Measurements from ENCODE around the gene NSG1.

NSG1 gene

GRCh38 chr4:4422856-4423499 lies 36.1 kb downstream of the NSG1 start:
- TF ChIP-seq ZNF274 (IDR thresholded peaks at IDR 0.05; ENCODE audit: low read depth, low read length), result no peak
- H3K4me3 ChIP-seq (ENCODE audit: low read length), result no peak overlapping the region

DNA sequence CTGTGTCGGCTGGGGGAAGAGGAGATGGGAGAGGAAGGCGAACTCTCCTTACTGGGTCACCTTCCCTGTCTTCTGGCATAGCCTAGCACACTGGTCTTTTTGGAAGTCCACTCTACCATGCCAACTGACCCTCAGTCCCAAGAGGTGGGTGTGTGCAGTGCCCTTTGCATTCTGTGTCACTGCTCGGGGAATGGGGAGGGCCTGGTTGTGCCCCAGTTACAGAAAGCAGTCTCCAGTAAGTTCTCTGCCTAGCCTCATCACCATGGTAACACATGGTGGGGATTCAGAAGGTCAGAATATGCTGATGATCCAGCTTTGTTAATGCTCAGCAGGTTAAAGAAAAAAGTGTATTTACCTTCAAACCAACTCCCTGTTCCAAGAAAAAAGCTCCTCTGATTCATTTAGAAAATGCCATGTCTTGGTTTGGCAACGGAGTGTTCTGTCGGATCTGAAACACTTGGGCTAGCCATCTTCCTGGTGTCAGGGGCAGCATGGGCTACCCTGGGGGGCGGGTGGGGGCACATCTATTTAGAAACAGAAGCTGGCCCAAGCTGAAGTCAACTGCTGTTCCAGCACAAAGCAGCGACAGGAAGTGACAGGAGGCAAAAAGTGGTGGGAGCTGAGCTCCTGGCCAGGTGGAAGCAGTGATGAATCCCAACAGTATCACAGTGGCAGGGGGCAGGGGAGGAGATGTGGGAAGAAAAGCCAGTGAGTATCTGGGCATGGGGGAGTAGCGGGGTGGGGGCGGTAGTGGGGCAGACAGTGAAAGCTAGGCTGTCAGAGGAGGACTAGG lies 37.0 kb downstream of the NSG1 start:
- TF ChIP-seq ZNF274 (IDR thresholded peaks at IDR 0.05; ENCODE audit: low read depth, low read length), result no peak
- no peak overlapping the region for H3K4me3 ChIP-seq (ENCODE audit: low read length)

GRCh38 chr4:4424499-4425115 lies 37.7 kb downstream of the NSG1 start:
- TF ChIP-seq ZNF274 (IDR thresholded peaks at IDR 0.05; ENCODE audit: low read depth, low read length), result no peak

GRCh38 chr4:4425119-4425690 lies 38.3 kb downstream of the NSG1 start:
- no peak overlapping the region for H3K4me3 ChIP-seq (ENCODE audit: low read length)
- no peak for TF ChIP-seq ZNF274 (IDR thresholded peaks at IDR 0.05; ENCODE audit: low read depth, low read length)

More at GRCh38 chr4:4424499-4425115, 37.7 kb downstream of the NSG1 start:
- no peak overlapping the region for H3K4me3 ChIP-seq (ENCODE audit: low read length)

DNA sequence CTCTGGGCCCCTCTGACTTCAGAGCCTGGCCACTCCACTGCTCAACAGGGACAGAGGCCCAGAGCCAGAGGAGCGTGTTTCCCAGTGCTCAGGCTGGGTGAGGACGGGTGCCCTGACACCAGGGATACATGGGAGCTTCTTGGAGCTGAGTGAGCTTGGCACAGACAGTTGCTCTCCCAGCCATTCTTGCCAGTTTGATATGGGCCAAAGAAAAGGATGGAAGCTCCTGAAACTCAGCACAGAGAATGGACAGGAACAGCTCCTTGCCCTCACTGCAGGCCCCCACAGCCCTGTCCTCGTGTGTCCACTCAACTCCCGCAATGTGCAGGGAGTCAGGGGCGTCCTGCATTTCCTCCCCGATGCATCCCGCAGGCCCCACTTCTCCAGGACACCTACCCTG lies 38.8 kb downstream of the NSG1 start:
- no peak overlapping the region for H3K4me3 ChIP-seq (ENCODE audit: low read length)
- TF ChIP-seq ZNF274 (IDR thresholded peaks at IDR 0.05; ENCODE audit: low read depth, low read length), result no peak

- no peak for TF ChIP-seq ZNF274 (IDR thresholded peaks at IDR 0.05; ENCODE audit: low read depth, low read length)
- no peak overlapping the region for H3K4me3 ChIP-seq (ENCODE audit: low read length)
Measured at GRCh38 chr4:4426511-4427120, 39.7 kb downstream of the NSG1 start.

- no peak overlapping the region for H3K4me3 ChIP-seq (ENCODE audit: low read length)
- no peak for TF ChIP-seq ZNF274 (IDR thresholded peaks at IDR 0.05; ENCODE audit: low read depth, low read length)
Measured at GRCh38 chr4:4427121-4427870, 40.4 kb downstream of the NSG1 start.

- TF ChIP-seq ZNF274 (IDR thresholded peaks at IDR 0.05; ENCODE audit: low read depth, low read length), result no peak
- H3K4me3 ChIP-seq (ENCODE audit: low read length), result no peak overlapping the region
Measured at GRCh38 chr4:4427886-4428285, 41.0 kb downstream of the NSG1 start.

DNA sequence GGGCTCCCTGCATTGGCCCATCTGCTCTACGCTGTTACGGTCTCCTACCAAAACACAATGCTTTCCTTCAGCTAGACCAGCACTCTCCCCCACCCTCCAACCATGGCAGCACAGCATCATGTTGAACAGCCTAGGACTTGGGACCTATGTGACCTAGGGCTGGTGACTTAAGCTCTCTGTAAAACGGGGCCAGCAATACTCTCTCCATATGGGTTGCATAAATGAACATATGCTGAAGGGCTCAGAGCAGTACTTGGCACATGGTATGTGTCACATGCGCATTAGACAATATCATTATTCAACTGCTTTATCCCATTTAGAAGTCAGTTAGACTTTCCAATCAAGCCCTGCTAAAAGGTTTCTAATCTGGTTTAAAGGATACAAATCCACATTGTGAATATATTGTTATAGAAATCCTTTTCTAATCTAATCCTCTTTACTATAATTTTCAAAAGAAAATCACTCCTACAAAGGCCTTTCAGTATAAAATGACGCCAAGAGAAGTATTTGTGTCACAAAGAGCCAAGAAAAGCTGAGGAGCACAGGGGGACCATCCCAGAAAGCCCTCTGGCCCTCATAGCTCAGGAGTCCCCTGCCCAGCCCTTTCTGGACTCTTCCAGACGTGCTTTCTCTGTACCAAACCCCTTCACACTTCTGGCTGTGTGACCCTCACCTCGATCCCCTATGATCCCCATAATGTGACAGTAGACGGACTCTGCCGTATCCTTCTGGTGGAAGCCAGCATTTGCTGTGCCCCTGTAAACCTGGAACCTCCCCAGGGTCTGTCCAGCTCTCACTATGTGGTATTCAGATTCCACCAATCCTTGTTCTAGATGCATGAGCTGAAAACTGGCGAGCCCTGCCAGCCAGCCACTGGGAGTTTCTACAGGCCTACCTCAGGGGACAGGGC lies 42.3 kb downstream of the NSG1 start:
- H3K4me3 ChIP-seq (ENCODE audit: low read length), result no peak overlapping the region
- TF ChIP-seq ZNF274 (IDR thresholded peaks at IDR 0.05; ENCODE audit: low read depth, low read length), result no peak

DNA sequence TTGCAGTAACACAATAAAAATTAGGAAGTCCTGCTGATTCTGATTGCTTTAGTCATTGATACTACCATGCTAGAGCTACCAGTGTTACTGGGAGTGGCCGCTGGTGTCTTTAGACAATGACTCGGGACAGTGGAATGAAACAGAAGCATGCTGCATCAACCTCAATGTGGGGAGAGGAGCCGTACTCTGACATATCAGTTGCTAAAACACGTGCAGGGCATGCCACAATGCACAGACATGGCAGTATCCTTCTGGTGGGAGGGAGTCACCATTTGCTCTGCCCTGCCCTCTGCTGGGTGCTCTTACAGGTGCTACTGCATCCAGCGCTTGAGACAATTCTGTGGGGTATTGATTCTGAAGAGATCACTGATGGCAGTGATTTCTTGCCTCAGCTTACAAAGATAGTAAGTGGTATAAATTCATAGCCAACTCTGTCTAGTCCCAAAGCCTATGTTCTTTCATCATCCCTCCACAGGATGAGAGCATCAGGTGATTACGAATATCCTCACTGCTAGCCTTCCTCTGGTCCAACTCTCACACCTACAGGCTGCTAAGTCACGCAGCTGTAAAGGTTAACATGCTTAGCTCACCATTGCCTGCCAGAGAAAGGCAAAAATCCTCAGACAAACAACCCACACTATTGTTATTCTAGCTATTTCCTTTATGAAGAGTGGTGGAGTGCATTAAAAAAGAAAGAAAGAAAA lies 43.7 kb downstream of the NSG1 start:
- H3K4me3 ChIP-seq (ENCODE audit: low read length), result no peak overlapping the region
- no peak for TF ChIP-seq ZNF274 (IDR thresholded peaks at IDR 0.05; ENCODE audit: low read depth, low read length)

GRCh38 chr4:4432341-4433125 lies 45.6 kb downstream of the NSG1 start:
- no peak for TF ChIP-seq ZNF274 (IDR thresholded peaks at IDR 0.05; ENCODE audit: low read depth, low read length)
- H3K4me3 ChIP-seq (ENCODE audit: low read length), result no peak overlapping the region
